ENCODE data around the gene ELAVL3.

DNA sequence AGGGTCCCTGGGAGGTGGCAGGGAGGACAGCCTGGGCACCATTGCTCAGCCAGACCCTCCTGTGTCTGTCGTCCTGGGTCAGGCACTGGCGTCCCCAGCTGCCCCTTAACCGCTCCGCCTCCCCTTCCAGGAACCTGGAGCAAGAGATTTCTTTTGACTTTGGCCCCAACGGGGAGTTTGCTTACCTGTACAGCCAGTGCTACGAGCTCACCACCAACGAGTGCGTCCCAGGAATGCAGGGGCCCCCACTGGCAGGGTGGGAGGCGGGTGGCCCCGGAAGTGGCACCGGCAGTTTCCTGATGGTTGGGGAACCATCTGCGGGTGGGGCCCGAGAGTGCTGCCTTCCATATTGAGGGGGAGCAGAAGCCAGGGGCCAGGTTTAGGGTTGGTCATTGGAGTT is 32.4 kb downstream of the ELAVL3 start:
- TF ChIP-seq, protein P1, sequence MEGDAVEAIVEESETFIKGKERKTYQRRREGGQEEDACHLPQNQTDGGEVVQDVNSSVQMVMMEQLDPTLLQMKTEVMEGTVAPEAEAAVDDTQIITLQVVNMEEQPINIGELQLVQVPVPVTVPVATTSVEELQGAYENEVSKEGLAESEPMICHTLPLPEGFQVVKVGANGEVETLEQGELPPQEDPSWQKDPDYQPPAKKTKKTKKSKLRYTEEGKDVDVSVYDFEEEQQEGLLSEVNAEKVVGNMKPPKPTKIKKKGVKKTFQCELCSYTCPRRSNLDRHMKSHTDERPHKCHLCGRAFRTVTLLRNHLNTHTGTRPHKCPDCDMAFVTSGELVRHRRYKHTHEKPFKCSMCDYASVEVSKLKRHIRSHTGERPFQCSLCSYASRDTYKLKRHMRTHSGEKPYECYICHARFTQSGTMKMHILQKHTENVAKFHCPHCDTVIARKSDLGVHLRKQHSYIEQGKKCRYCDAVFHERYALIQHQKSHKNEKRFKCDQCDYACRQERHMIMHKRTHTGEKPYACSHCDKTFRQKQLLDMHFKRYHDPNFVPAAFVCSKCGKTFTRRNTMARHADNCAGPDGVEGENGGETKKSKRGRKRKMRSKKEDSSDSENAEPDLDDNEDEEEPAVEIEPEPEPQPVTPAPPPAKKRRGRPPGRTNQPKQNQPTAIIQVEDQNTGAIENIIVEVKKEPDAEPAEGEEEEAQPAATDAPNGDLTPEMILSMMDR (IDR thresholded peaks at IDR 0.05): no peak
- TF ChIP-seq POLR2A (IDR thresholded peaks at IDR 0.05): no peak

Data from tibial nerve (tissue), 3 donors.